OCI-LY7 (cell line): ENCODE results near the gene OLFM1. TPM values are rescaled to one million over a fixed set of nuclear protein-coding genes. Genes with fewer than 3 reads are reported as not detected.

ENCODE experiments used
- BruUV-seq: library from RNA; stranded (reverse); fragments of 400-500 nt; replicated peaks from 2 replicates; lab custom pipeline; 2021; lab: Mats Ljungman, UMichigan
- CTCF ChIA-PET: fragments of 300-600 bp; sonication (Branson Sonifier 250); formaldehyde crosslinking; loops from one replicate; lab custom pipeline; 2022; ENCODE audit warnings: antibody characterized with exemption; ENCODE audit not compliant: unreplicated experiment; lab: Charles Lee
- POLR2A ChIA-PET: fragments of 300-600 bp; sonication (Branson Sonifier 250); formaldehyde crosslinking; loops from one replicate; lab custom pipeline; 2022; ENCODE audit warnings: antibody characterized with exemption; lab: Charles Lee
- DNase-seq: peaks from one replicate; pipeline ENCODE4 v3.0.0-alpha.2; 2015; ENCODE audit warnings: low spot score
- H2AFZ ChIP-seq: fragments of 200-600 bp; sonication (generic), shearing (Covaris generic); 2 replicates; pipeline ENCODE4 v1.6.1; 2014; ENCODE audit warnings: mild to moderate bottlenecking, antibody characterized with exemption, low read length, moderate library complexity
- H3K27ac ChIP-seq: fragments of 200-600 bp; sonication (generic); 2 replicates; pipeline ENCODE4 v1.5.1; 2014; ENCODE audit warnings: mixed run types, low read depth, mild to moderate bottlenecking, moderate library complexity, low read length, inconsistent platforms; ENCODE audit not compliant: poor library complexity, severe bottlenecking
- H3K36me3 ChIP-seq: fragments of 200-600 bp; sonication (generic); 2 replicates; pipeline ENCODE4 v1.6.1; 2014; ENCODE audit warnings: mild to moderate bottlenecking, antibody characterized with exemption, low read length, moderate library complexity, mixed read lengths; ENCODE audit not compliant: insufficient read depth
- H3K4me1 ChIP-seq: fragments of 200-600 bp; sonication (generic); 2 replicates; pipeline ENCODE4 v1.5.1; 2014; ENCODE audit warnings: mild to moderate bottlenecking, low read length; ENCODE audit not compliant: insufficient read depth, poor library complexity, severe bottlenecking
- H3K4me2 ChIP-seq: fragments of 200-600 bp; sonication (generic); 2 replicates; pipeline ENCODE4 v1.6.1; 2014; ENCODE audit warnings: mild to moderate bottlenecking, low read length
- H3K4me3 ChIP-seq: fragments of 200-600 bp; sonication (generic); 2 replicates; pipeline ENCODE4 v1.5.1; 2014; ENCODE audit warnings: mild to moderate bottlenecking, low read depth, low read length; ENCODE audit not compliant: poor library complexity, severe bottlenecking
- H3K79me2 ChIP-seq: fragments of 200-600 bp; sonication (generic); 2 replicates; pipeline ENCODE4 v1.6.1; 2016; ENCODE audit warnings: low read depth, mild to moderate bottlenecking, low read length, moderate library complexity, mixed read lengths; ENCODE audit not compliant: insufficient read depth
- H3K9me2 ChIP-seq: fragments of 200-600 bp; sonication (generic); 2 replicates; pipeline ENCODE4 v1.6.1; 2016; ENCODE audit warnings: mild to moderate bottlenecking, low read length, mixed read lengths; ENCODE audit not compliant: insufficient read depth
- H3K9me3 ChIP-seq: fragments of 200-600 bp; sonication (generic); 2 replicates; pipeline ENCODE4 v1.6.1; 2014; ENCODE audit warnings: mild to moderate bottlenecking, mixed run types, low read length, mixed read lengths
- H4K20me1 ChIP-seq: fragments of 200-600 bp; sonication (generic); 2 replicates; pipeline ENCODE4 v1.6.1; 2014; ENCODE audit warnings: mild to moderate bottlenecking, antibody characterized with exemption, low read length, moderate library complexity, mixed read lengths; ENCODE audit not compliant: insufficient read depth
- EZH2phosphoT487 ChIP-seq: fragments of 200-600 bp; sonication (generic); IDR thresholded peaks from 2 replicates; pipeline ENCODE4 v1.6.1; 2018; ENCODE audit warnings: low read depth, borderline replicate concordance, mild to moderate bottlenecking, mixed run types, antibody characterized with exemption, low read length, moderate library complexity, mixed read lengths
- intact Hi-C: fragments of 100-400 bp; cut with micrococcal nuclease; formaldehyde crosslinking; loops from one replicate; pipeline ENCODE4 v1.10.0; 2022; ENCODE audit not compliant: unreplicated experiment
- total RNA-seq, 2 experiments: library from RNA; depleted of rRNA in 1 of 2; stranded (reverse); fragments of >200 nt in 1 of 2; shearing (Covaris generic) in 1 of 2; gene quantifications; 2 replicates each; pipeline ENCODE4 v1.2.3, GENCODE V29; 2014 to 2022
- TF ChIP-seq, protein P1 (sequence below): fragments of 200-600 bp; sonication (generic); conservative IDR thresholded peaks from 2 replicates; pipeline ENCODE4 v1.5.1; 2014; ENCODE audit warnings: mild to moderate bottlenecking, antibody characterized with exemption, low read length, moderate library complexity, mixed read lengths

The OLFM1 gene
- total RNA-seq, 2 experiments from 2014 or later: not detected

DNA sequence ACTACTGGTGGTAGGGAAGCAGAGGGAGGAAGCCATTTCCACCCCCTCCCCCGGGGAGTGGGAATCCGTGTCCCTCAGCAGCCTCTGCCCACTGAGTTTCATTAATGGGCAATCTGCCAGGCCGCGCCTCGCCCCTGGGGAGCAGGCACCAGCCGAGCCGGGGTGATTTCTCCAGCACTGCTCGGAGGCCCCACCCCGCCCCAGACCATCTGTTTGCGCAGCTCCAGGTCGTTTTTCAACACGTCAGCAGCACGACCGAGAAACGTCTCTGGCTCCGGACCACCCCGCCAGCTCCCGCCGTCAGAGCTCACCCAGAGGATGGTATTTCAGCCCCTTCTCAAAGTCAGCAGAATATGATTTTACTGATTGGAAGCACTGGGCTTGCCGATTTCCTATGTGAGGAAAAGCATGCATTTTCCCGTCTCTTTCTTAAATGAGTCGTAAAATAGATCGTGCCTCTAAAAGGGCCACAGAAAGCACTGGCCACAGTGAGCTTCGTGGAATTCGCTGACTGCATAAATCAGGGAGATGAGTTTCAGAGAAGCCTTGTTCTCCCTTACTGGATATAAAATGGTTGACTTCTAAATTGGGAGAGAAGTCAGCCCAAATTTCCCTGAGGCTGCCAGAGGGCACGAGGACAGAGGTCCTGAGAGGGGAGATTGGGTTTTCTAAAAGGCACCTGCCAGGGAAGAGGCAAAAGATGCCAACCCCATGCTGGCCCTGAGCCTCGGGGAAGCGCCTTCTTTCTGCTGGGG lies 47.0 kb downstream of the OLFM1 start:
- no peak overlapping the region for H3K4me2 ChIP-seq
- CTCF ChIA-PET: no interaction called here

DNA sequence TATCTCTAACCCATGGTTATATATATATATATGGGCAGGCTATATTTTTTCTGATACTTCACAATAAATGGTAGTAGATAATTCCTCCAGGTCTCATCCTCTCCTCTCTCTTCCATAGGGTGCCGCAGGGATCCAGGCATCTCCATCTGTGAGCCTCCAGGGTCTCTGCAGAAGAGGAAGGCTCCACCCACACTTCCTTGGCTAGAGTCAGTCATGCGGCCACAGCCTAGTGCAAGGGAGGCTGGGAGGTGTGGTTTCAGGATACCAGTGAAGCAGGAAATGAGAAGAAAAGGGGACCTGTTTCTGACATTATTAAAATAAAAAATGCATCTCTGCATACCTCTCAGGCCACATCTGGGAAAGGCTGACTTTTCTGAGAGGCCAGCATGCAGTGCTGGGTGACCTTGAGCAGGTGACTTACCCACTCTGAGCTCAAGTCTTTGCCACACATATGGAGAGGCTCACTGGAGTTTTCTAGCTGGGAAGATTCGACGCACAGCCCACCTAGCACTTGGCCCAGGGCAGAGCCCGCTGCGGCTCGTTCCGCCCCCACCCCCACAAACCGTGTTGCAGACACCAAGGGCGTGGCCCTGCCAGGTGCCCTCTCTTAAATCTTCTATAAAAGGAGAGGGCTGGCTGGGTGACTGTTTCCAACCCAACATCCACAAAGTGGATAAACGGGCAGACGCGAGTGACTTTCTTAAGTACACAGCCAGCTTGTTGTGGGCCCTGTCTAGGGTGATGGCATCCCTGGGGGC lies 47.9 kb downstream of the OLFM1 start:
- Histone ChIP-seq H3K4me2 (no peak overlapping the region), H2AFZ (no peak overlapping the region), H3K79me2 (no peaks in the 10 kb centered on the region), H3K9me2 (no peaks in the 10 kb centered on the region), H3K4me3 (no peak overlapping the region), H4K20me1 (no peaks in the 10 kb centered on the region), H3K9me3 (no peaks in the 10 kb centered on the region), H3K4me1 (no peaks in the 10 kb centered on the region), H3K27ac (no peak overlapping the region), H3K36me3 (no peaks in the 10 kb centered on the region)
- CTCF ChIA-PET: no interaction called here
- BruUV-seq: no TSS peak
- no peak for TF ChIP-seq EZH2phosphoT487
- TF ChIP-seq, protein P1, sequence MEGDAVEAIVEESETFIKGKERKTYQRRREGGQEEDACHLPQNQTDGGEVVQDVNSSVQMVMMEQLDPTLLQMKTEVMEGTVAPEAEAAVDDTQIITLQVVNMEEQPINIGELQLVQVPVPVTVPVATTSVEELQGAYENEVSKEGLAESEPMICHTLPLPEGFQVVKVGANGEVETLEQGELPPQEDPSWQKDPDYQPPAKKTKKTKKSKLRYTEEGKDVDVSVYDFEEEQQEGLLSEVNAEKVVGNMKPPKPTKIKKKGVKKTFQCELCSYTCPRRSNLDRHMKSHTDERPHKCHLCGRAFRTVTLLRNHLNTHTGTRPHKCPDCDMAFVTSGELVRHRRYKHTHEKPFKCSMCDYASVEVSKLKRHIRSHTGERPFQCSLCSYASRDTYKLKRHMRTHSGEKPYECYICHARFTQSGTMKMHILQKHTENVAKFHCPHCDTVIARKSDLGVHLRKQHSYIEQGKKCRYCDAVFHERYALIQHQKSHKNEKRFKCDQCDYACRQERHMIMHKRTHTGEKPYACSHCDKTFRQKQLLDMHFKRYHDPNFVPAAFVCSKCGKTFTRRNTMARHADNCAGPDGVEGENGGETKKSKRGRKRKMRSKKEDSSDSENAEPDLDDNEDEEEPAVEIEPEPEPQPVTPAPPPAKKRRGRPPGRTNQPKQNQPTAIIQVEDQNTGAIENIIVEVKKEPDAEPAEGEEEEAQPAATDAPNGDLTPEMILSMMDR: no peak
- intact Hi-C loops: no loop called here
- no peak for DNase-seq
- POLR2A ChIA-PET: interaction anchor here (0.7 kb wide), 1 partner anchor 241 kb away, joined by 3 read pairs; no protein-coding TSS in a partner anchor

More for the DNA sequence above, 47.0 kb downstream of the OLFM1 start:
- H3K36me3 ChIP-seq: no peaks in the 10 kb centered on the region
- H4K20me1 ChIP-seq: no peaks in the 10 kb centered on the region
- no peak overlapping the region for H3K4me3 ChIP-seq
- intact Hi-C loops: no loop called here
- no peak overlapping the region for H2AFZ ChIP-seq
- H3K79me2 ChIP-seq: no peaks in the 10 kb centered on the region
- DNase-seq: no peak
- POLR2A ChIA-PET: no interaction called here
- no peak overlapping the region for H3K27ac ChIP-seq
- TF ChIP-seq, protein P1: no peak
- no peak for TF ChIP-seq EZH2phosphoT487
- no peaks in the 10 kb centered on the region for H3K9me2 ChIP-seq
- no peaks in the 10 kb centered on the region for H3K9me3 ChIP-seq
- H3K4me1 ChIP-seq: no peaks in the 10 kb centered on the region
- BruUV-seq: no TSS peak
